Mammary epithelial cell (primary cell): Measurements from ENCODE around the gene SLC7A4.

ENCODE experiments used
- EZH2 ChIP-seq: IDR thresholded peaks from 2 replicates; pipeline ENCODE4 v1.6.1; 2012; ENCODE audit warnings: low read length, inconsistent platforms, borderline replicate concordance
- TF ChIP-seq, protein P1 (sequence below), 2 donors: IDR thresholded peaks in 1 of 2; conservative IDR thresholded peaks in 1 of 2; 2 replicates each; pipeline ENCODE4 v1.5.1; 2011 to 2012; ENCODE audit warnings: inconsistent platforms in 2 of 2, low read length in 2 of 2, mild to moderate bottlenecking in 2 of 2, control low read depth in 1 of 2, low read depth in 1 of 2; ENCODE audit not compliant: insufficient read depth in 1 of 2; ENCODE audit errors: extremely low read depth in 1 of 2

- TF ChIP-seq, protein P1, sequence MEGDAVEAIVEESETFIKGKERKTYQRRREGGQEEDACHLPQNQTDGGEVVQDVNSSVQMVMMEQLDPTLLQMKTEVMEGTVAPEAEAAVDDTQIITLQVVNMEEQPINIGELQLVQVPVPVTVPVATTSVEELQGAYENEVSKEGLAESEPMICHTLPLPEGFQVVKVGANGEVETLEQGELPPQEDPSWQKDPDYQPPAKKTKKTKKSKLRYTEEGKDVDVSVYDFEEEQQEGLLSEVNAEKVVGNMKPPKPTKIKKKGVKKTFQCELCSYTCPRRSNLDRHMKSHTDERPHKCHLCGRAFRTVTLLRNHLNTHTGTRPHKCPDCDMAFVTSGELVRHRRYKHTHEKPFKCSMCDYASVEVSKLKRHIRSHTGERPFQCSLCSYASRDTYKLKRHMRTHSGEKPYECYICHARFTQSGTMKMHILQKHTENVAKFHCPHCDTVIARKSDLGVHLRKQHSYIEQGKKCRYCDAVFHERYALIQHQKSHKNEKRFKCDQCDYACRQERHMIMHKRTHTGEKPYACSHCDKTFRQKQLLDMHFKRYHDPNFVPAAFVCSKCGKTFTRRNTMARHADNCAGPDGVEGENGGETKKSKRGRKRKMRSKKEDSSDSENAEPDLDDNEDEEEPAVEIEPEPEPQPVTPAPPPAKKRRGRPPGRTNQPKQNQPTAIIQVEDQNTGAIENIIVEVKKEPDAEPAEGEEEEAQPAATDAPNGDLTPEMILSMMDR (conservative IDR thresholded peaks at IDR 0.05 in 1 of 2, IDR thresholded peaks at IDR 0.05 in 1 of 2; ENCODE audit: extremely low read depth in 1 of 2, insufficient read depth in 1 of 2, low read depth in 1 of 2, low read length in 2 of 2), result no peak
- TF ChIP-seq EZH2, result no peak
Measured at GRCh38 chr22:21016644-21017420, 15.5 kb downstream of the SLC7A4 start.
